Stimulated activated naive CD8-positive, alpha-beta T cell treated with anti-CD3 and anti-CD28 coated beads, Interleukin-15, amount 100 ng/mL, for 72 hours (primary cell): Measurements from ENCODE around the gene UTF1.
"Not testable (repeated sequence)": the region's sequence is repeated elsewhere in the genome, so short reads cannot be mapped to it uniquely, and the experiment has no call there.

ENCODE experiments used
- ATAC-seq: fragments of 150-1000 bp; cut with Tn5 transposase; 2 replicates; pipeline ENCODE4 v1.10.0; 2021; ENCODE audit warnings: mild to moderate bottlenecking, moderate library complexity
- DNase-seq, 2 donors: peaks; one replicate each; pipeline ENCODE4 v3.0.0; 2021 to 2022
- H3K27ac Mint-ChIP-seq, 2 donors: one replicate each; pipeline ENCODE4 v1.8.0; 2022; ENCODE audit warnings: mild to moderate bottlenecking in 2 of 2, mixed read lengths in 2 of 2, moderate library complexity in 2 of 2
- H3K27me3 Mint-ChIP-seq: one replicate; pipeline ENCODE4 v1.8.0; 2022; ENCODE audit warnings: mixed read lengths
- H3K4me1 Mint-ChIP-seq: one replicate; pipeline ENCODE4 v1.8.0; 2022; ENCODE audit warnings: mild to moderate bottlenecking, mixed read lengths
- H3K4me3 Mint-ChIP-seq, 2 donors: one replicate each; pipeline ENCODE4 v1.8.0; 2022; ENCODE audit warnings: mild to moderate bottlenecking in 2 of 2, mixed read lengths in 2 of 2, moderate library complexity in 1 of 2
- H3K9me3 Mint-ChIP-seq, 2 donors: one replicate each; pipeline ENCODE4 v1.8.0; 2022; ENCODE audit warnings: mixed read lengths in 2 of 2

The UTF1 gene

DNA sequence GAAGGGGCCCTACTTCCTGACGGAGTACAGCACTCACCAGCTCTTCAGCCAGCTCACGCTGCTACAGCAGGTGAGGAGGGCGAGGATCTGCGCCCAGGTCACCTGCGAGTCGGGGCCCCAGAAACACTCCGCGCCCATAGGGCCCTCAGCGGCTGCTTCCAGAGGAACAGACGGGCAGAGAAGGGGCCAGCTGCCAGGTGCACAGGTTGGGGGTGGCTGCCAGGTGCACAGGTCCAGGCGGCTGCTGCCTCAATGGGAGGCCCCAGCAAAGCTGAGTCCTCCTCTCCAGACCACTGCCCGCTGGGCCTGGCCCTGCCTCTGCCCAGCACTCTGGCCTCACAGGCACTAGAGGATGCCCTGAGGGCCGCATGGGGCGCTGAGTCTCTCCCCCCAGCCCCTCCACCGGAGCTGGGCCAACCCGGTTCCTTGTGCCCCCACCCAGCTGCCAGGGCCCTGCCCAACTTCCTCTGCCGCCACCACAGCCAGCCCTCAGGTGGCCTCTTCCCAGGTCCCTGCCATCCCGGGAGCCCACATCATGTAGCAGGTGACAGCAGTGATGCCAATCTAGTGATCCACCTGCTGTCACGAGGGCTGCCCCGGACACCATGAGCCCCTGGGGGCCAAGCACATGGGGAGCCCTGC lies 17.0 kb upstream of the UTF1 start:
- no peak for ATAC-seq
- no peaks in the 10 kb centered on the region for H3K9me3 Mint-ChIP-seq
- H3K27me3 Mint-ChIP-seq: no peaks in the 10 kb centered on the region
- H3K4me3 Mint-ChIP-seq: no peak overlapping the region
- no peak overlapping the region for H3K27ac Mint-ChIP-seq
- H3K4me1 Mint-ChIP-seq: no peaks in the 10 kb centered on the region
- no peak for DNase-seq

DNA sequence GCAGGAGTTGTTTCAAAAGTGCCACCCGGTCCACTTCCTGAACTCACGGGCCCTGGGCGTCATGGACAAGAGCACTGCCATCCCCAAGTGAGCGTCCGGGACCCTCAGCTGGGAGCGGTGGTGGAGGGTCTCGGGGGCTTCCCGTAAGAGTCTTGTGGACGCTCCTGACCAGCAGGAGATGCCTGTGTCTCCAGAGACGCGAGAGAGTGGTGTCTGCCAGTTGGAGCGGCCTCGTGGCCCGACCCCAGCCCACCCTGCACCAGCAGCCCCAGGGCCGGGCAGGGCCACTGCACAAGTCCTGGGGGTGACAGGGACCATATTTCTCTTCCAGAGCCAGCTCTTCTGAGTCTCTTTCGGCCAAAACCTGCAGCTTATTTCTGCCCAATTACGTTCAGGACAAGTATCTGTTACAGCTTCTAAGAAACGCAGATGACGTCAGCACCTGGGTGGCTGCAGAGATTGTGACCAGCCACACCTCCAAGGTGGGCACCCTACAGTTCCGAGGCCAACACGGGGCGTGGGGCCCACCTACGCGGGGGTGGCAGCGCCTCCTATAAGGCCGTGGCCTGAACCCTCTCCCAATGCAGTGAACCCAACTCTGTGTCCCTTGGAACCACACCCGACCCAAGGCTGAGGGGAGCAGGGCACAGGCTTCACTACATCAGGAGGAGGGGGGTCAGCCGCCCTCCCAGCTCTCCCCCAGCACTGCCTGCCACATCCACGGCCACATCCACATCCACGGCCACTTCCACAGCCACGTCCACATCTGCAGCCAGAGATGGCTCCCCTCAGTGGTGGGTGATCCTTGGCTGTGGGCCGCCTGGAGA lies 16.2 kb upstream of the UTF1 start:
- DNase-seq (no peak), ATAC-seq (no peak)
- peak overlapping the region in 1 of 2 donors; percentile 59 for H3K27ac Mint-ChIP-seq

DNA sequence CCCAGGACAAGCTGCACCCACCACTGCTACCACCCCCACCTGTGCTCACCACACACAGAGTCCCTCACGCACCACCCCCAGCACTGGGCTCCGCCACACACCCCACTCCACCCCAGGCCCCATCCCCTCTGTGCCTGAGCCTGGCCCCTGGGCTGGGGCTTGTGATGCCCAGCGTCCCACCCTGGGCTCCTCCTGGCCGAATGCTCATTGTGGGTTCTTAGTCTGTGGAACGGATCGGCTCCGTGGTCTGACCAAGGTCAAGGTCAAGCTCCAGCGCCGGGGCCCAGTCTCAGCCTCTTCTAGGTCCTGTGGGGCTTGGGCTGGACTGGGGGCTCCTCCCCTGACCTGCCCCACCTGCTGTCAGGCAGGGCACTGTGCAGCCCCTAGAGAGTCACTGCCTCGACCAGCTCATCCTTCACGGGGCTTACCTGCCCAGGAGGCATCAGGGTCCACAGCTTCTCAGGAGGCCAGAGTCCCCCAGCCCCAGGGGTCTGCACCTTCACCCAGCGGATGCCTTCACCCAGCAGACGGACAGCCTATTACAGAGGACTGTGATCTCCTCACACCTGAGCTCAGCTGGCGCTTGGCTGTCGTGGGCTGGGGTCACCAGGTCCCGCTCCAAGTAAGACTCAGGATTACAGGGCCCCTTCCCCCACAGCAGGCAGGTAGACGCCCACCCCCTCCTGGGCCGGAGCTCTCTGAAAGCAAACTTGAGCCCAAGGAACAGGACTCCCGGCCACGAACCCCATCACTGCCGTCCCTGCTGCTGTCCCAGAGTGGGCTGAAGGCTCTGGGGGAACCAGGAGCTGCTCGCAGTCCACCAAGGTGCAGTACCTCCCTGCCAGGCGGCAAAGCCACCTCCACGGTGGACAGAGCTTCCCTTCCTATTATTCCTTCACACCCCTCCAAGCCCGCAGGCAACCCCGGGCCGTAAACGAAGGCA lies 15.3 kb upstream of the UTF1 start:
- no peak for ATAC-seq
- no peaks in the 10 kb centered on the region for H3K9me3 Mint-ChIP-seq
- H3K4me1 Mint-ChIP-seq: no peaks in the 10 kb centered on the region
- peaks cover 13% of the 10 kb centered on the region for H3K27me3 Mint-ChIP-seq
- no peak for DNase-seq
- H3K27ac Mint-ChIP-seq: no peak overlapping the region
- no peak overlapping the region for H3K4me3 Mint-ChIP-seq

More for the DNA sequence above, 16.2 kb upstream of the UTF1 start:
- peaks cover 4% of the 10 kb centered on the region for H3K27me3 Mint-ChIP-seq
- no peaks in the 10 kb centered on the region for H3K9me3 Mint-ChIP-seq
- H3K4me3 Mint-ChIP-seq: no peak overlapping the region
- no peaks in the 10 kb centered on the region for H3K4me1 Mint-ChIP-seq

DNA sequence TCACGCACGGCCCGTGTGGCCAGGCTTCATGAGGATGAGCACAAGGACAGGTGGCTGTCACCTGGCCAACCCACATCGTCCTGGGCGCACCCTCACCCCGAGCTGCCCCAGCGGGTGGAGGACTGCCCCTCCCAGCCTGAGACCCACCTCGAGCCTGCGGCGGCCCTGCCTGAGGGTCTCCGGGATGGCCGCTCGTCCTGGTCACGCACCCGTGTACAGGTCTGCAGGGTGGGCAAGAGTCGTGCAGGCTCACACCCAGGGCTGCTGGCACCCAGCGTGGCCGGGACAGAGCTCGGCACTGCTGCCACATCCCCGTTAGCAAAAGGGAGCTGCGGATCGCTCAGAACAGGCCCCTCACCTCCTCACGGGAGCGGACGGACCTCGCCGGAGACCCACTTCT lies 14.4 kb upstream of the UTF1 start:
- no peak for DNase-seq
- H3K9me3 Mint-ChIP-seq: no peaks in the 10 kb centered on the region
- peaks cover 16% of the 10 kb centered on the region for H3K27me3 Mint-ChIP-seq
- peak overlapping the region in 1 of 2 donors; percentile 21 for H3K27ac Mint-ChIP-seq
- no peaks in the 10 kb centered on the region for H3K4me1 Mint-ChIP-seq
- ATAC-seq: no peak
- no peak overlapping the region for H3K4me3 Mint-ChIP-seq

DNA sequence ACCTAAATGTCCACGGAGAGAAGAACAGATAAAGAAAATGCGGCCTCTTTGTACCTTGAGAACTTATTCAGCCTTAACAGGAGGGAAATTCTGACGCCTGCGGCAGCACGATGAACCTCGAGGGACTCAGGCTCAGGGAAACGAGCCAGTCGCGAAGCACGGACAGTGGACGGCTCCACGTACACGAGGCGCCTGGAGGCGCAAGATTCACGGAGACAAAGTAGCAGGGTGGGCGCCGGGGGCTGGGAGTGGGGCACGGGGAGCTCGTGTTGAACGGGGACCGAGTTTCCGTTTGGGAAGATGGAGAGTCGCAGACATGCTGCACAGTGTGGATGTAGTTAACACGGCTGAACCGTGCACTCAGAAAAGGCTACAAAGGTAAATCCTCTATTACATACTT lies 13.2 kb upstream of the UTF1 start:
- no peak overlapping the region for H3K27ac Mint-ChIP-seq
- H3K27me3 Mint-ChIP-seq: peaks cover 28% of the 10 kb centered on the region
- DNase-seq: no peak
- H3K4me3 Mint-ChIP-seq: no peak overlapping the region
- no peak for ATAC-seq
- no peaks in the 10 kb centered on the region for H3K9me3 Mint-ChIP-seq
- peaks cover 5% of the 10 kb centered on the region for H3K4me1 Mint-ChIP-seq

DNA sequence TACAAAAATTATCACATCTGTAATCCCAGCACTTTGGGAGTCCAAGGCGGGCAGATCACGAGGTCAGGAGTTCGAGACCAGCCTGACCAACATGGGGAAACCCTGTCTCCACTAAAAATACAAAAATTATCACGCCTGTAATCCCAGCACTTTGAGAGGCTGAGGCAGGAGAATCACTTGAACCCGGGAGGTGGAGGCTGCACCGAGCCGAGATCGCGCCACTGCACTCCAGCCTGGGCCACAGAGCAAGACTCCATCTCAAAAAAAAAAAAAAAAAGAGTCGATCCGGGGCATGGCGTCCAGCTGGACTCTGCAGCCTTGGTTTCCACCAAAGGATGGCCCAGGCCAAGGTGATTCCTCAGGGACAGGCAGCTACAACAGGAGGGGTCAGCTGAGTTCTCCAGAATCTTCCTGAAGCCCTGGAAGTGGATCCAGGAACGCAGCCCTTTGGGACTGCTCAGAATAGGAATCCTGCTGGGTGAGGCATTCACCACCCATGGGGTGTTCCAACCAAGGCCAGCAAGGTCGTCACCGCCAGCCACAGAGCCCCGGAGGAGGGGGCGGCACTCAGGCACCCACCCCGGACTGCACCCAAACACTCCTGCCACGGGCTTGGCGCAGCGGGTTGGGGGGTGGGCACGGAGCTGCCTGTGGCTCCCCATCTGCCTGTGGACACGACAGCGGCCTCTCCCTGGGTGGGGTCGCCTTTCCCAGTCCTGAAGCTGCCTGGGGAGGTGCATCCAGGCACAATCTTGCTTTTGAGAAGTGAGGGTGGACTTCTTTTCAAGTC lies 12.0 kb upstream of the UTF1 start:
- no peaks in the 10 kb centered on the region for H3K9me3 Mint-ChIP-seq
- peaks cover 28% of the 10 kb centered on the region for H3K27me3 Mint-ChIP-seq
- H3K4me3 Mint-ChIP-seq: no peak overlapping the region
- no peak overlapping the region for H3K27ac Mint-ChIP-seq
- peaks cover 5% of the 10 kb centered on the region for H3K4me1 Mint-ChIP-seq
- no peak for DNase-seq
- ATAC-seq: no peak

DNA sequence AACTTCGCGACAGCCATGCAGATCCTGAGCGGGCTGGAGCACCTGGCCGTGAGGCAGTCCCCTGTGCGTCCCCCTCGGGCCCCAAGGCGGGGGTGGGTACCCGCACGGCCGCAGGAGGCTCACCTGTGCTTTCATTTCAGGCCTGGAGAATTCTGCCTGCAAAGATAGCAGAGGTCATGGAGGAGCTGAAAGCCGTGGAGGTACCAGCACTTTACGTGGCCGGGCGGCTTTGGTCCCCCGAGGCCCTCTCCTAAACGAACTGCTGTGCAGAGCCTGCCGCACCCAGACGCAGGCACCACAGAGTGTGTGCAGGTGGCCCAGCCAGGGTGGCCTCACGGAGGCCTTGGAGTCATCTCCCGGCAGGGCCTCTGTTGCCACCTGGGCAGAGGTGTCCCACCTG lies 11.1 kb upstream of the UTF1 start:
- H3K27me3 Mint-ChIP-seq: peaks cover 32% of the 10 kb centered on the region
- H3K27ac Mint-ChIP-seq: no peak overlapping the region
- DNase-seq (no peak), ATAC-seq (no peak)
- H3K9me3 Mint-ChIP-seq: no peaks in the 10 kb centered on the region
- peaks cover 5% of the 10 kb centered on the region for H3K4me1 Mint-ChIP-seq
- no peak overlapping the region for H3K4me3 Mint-ChIP-seq

DNA sequence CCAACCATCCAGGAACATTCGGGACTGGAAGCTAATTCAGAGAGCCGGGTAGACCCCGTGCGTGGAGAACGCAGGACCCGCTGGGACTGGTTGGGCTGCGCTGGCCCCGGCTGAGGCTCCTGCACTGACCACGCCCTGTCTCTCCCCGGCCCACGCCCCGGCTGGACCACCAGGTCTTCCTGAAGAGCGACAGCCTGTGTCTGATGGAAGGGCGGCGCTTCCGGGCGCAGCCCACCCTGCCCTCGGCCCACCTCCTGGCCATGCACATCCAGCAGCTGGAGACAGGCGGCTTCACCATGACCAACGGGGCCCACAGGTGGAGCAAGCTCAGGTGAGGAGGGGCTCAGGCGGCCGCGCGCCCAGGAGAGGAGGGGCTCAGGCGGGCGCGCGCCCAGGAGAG lies 10.2 kb upstream of the UTF1 start:
- H3K27ac Mint-ChIP-seq: no peak overlapping the region
- no peak for DNase-seq
- no peak overlapping the region for H3K4me3 Mint-ChIP-seq
- H3K27me3 Mint-ChIP-seq: peaks cover 41% of the 10 kb centered on the region
- ATAC-seq: no peak
- H3K9me3 Mint-ChIP-seq: no peaks in the 10 kb centered on the region
- H3K4me1 Mint-ChIP-seq: peaks cover 5% of the 10 kb centered on the region

DNA sequence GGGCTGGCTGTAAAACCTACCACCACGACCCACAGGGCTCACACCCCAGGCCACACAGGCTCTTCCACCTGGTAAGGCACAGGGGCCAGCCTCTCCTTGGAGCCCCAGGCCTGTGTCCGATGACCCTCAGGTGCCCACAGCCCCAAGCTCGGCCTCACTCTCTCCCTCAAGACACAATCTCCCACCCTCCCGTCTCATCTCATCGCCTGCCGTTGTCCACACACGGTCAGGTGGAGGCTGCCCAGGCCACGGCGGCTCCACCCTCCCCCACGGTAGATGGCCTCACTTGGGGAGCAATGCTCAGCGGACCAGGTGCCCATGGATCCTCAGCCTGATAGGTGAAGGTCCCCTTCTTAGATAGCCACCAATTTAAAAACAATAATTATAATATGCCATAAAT lies 8.7 kb upstream of the UTF1 start:
- H3K27ac Mint-ChIP-seq: no peak overlapping the region
- H3K27me3 Mint-ChIP-seq: peaks cover 55% of the 10 kb centered on the region
- H3K4me1 Mint-ChIP-seq: peaks cover 18% of the 10 kb centered on the region
- no peak overlapping the region for H3K4me3 Mint-ChIP-seq
- no peak for ATAC-seq
- DNase-seq: no peak
- H3K9me3 Mint-ChIP-seq: no peaks in the 10 kb centered on the region

DNA sequence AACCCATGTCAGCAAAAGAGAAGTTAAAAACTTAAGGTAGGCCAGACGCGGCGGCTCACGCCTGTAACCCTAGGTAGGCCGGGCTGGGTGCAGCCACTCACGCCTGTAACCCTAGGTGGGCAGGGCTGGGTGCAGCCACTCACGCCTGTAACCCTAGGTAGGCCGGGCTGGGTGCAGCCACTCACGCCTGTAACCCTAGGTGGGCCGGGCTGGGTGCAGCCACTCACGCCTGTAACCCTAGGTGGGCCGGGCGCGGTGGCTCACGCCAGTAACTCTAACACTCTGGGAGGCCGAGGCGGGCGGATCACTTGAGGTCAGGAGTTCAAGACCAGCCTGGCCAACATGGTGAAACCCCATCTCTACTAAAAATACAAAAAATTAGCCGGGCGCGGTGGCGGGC lies 8.3 kb upstream of the UTF1 start:
- not testable (repeated sequence) for H3K4me3 Mint-ChIP-seq, DNase-seq, H3K9me3 Mint-ChIP-seq, H3K27ac Mint-ChIP-seq, ATAC-seq
- Mint-ChIP-seq H3K27me3 (peaks cover 59% of the 10 kb centered on the region), H3K4me1 (peaks cover 22% of the 10 kb centered on the region)

DNA sequence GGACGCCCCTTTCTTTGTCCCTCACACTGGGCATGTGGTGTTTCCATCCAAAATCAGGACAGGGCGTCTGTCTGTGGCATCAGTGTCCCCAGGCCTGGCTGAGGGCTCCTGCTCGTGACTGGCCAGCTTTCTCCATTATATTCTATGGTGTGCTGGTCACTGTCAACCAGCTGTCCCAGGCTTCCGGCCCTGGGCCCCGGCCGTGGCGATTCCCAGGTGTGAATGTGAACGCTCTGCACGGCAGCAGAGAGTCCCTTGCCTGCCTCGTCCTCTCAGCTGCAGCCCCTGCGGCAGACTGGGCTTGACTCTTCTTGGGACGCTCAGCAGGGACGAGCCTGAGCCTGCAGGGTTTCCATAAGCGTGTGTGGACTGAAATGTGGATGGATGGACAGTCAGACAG lies 5.9 kb upstream of the UTF1 start:
- DNase-seq (no peak), ATAC-seq (no peak)
- peaks cover 76% of the 10 kb centered on the region for H3K27me3 Mint-ChIP-seq
- no peak overlapping the region for H3K4me3 Mint-ChIP-seq
- no peak overlapping the region for H3K27ac Mint-ChIP-seq
- no peaks in the 10 kb centered on the region for H3K9me3 Mint-ChIP-seq
- peaks cover 28% of the 10 kb centered on the region for H3K4me1 Mint-ChIP-seq

DNA sequence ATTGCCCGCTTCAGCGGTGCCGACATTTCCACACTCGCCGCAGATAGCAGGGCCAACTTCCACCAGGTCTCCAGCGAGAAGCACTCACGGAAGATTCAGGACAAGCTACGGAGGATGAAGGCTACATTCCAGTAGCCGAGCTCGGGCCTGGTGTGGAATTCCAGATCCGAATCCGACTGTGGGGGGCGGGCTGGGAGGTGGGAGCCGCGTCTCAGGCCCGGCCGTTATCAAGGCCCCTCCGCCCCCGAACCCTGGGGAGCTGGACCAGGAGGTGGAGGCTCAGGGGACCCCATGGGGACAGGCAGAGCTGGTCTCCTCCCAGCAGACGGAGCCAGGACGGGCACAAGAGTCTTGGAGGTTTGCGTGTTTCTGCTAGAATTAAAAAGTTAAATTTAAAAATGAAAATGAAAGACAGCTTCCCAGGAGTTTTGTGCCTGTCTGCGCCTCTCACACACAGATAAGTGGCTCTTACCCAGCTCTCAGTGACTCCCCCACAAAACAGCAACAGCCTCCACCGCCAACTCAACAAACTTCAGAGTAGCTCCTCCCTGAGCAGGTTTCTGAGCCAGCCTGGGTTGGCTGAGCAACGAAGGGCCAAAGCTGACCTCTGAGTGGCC lies 5.2 kb upstream of the UTF1 start:
- DNase-seq (no peak), ATAC-seq (no peak)
- Mint-ChIP-seq H3K9me3 (no peaks in the 10 kb centered on the region), H3K4me1 (peaks cover 34% of the 10 kb centered on the region), H3K4me3 (peak overlapping the region; percentile 64 to 83), H3K27me3 (peaks cover 76% of the 10 kb centered on the region), H3K27ac (peak overlapping the region; percentile 48 to 57)

DNA sequence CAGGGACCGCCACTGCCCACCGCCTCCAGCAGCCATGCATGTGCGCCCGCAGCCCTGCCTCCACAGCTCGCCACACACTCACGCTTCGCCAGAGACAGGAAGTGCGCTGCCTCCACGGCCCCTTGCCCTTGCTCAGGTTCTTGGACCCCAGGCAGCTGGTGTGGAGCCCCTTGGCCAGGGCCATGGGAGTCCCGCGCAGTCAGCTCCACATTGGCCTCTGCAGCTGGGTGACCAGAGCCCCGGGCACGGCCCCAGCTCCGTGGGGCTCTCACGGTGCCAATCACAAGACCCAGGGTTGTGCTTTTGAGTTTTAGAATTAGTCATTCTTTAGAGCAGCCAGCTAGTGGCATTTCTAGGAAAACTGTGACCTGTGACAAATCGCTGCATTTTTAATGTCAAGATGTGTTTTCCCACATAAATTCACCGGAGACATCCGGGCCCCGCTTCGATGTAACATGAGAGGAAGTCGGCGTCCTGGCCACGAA lies 4.3 kb upstream of the UTF1 start:
- peak in 1 of 2 donors; percentile 27 for DNase-seq
- H3K27me3 Mint-ChIP-seq: peaks cover 80% of the 10 kb centered on the region
- peak overlapping the region; percentile 64 to 83 for H3K4me3 Mint-ChIP-seq
- peak overlapping the region; percentile 57 to 89 for H3K27ac Mint-ChIP-seq
- H3K9me3 Mint-ChIP-seq: no peaks in the 10 kb centered on the region
- ATAC-seq: peak; percentile 68
- peaks cover 33% of the 10 kb centered on the region for H3K4me1 Mint-ChIP-seq

DNA sequence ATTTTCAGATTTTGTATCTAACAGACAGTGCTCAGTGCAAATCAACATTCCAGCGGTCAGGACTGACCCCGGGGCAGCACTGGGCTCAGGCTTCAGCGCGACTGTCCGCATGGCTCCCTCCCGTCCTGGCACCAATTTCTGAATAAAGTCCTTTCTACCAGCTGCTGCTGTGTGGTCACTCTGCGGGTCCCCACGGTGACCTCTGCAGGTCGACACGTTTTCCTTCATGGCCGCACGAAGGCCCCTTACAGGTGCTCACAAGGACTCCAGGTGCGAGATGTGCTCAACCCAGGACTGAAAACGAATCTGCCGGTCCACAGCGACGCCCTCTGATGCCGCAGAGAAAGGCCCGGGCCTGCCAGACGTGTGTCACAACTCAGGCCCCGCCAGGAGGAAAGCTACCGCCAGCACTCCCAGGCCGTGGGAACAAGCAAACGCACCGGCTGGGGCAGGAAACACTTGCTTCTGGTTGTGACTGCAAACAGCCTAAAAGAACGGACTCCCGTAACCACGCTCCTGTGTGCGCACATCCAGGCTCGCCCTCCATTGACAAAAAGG lies 3.7 kb upstream of the UTF1 start:
- Mint-ChIP-seq H3K4me3 (peak overlapping the region; percentile 64 to 83), H3K4me1 (peaks cover 34% of the 10 kb centered on the region), H3K27ac (peak overlapping the region in 1 of 2 donors; percentile 48), H3K9me3 (no peaks in the 10 kb centered on the region), H3K27me3 (peaks cover 80% of the 10 kb centered on the region)
- peak; percentile 59 for ATAC-seq
- DNase-seq: no peak
